Pancreas (tissue), 10 donors: ENCODE data around the gene CTDSPL. TPM values are rescaled to one million over a fixed set of nuclear protein-coding genes. Genes with fewer than 3 reads are reported as not detected.

Experiments used
- ATAC-seq, 4 donors: fragments of 200-7000 bp; cut with Tn5 transposase; one replicate each; pipeline versions ENCODE4 v1.8.0 to v1.9.1; 2020; ENCODE audit warnings: mild to moderate bottlenecking in 4 of 4, moderate library complexity in 4 of 4
- DNase-seq, 6 donors: peaks; one replicate each; pipeline ENCODE4 v3.0.0-alpha.2; 2020
- FAIRE-seq: peaks from 2 replicates; lab custom pipeline; 2012; peaks lifted over from hg19 to GRCh38; lab: Jason Lieb, UNC
- H3K27ac ChIP-seq, 4 donors: fragments of 200-600 bp; sonication (generic); 1 replicate in 3 of 4; 2 replicates in 1 of 4; pipeline versions ENCODE4 v1.5.0 to v1.8.0; 2020
- H3K27me3 ChIP-seq, 4 donors: fragments of 200-600 bp; one replicate each; pipeline ENCODE4 v1.8.0; 2021
- H3K36me3 ChIP-seq, 3 donors: fragments of 200-600 bp; sonication (generic) in 1 of 3; one replicate each; pipeline versions ENCODE4 v1.5.0 to v1.8.0; 2020 to 2021
- H3K4me1 ChIP-seq, 3 donors: fragments of 200-600 bp; one replicate each; pipeline ENCODE4 v1.8.0; 2021
- H3K4me3 ChIP-seq, 4 donors: fragments of 200-600 bp; sonication (generic) in 2 of 4; one replicate each; pipeline versions ENCODE4 v1.5.0 to v1.8.0; 2020 to 2021
- H3K9me3 ChIP-seq, 4 donors: fragments of 200-600 bp; one replicate each; pipeline ENCODE4 v1.8.0; 2021
- WGBS, 2 donors: extraction: QIAGEN DNeasy Blood & Tissue Kit; methylation state at CpG; one replicate each; pipeline ENCODE4 v1.1.7; 2013; 5-methylcytosine and 5-hydroxymethylcytosine counted together
- intact Hi-C, 3 donors: fragments of 100-400 bp; cut with DNase I; formaldehyde crosslinking; loops; one replicate each; pipeline versions ENCODE4 v1.11.1 to v1.14.2; 2022
- polyA plus RNA-seq, 2 donors: library from polyadenylated mRNA; stranded (reverse); fragments of 200-250 nt; gene quantifications; one replicate each; pipeline ENCODE4 v1.2.3, GENCODE V29; 2013
- total RNA-seq, 6 donors: library from RNA; stranded (reverse); fragmentation: NEBNext Ultra II Directional in 4 of 6; extraction: Animal tissue kit (Norgen Biotek cat#: 25700) in 4 of 6; gene quantifications; one replicate each; pipeline versions ENCODE4 v1.2.1 to v1.2.4, GENCODE V29; 2021 to 2023
- TF ChIP-seq, protein P1 (sequence below), 4 donors: fragments of 200-600 bp; sonication (generic) in 3 of 4; IDR thresholded peaks; one replicate each; pipeline versions ENCODE4 v1.5.0 to v1.8.0; 2021; ENCODE audit warnings: antibody characterized with exemption in 4 of 4
- donor health status: healthy with polysubstance abuse.
- donor health status: DM: no; HTN: no; CAD: no; lungs with moderate emphysema.
- donor health status: DM: no; HTN: no; CAD: no.
- donor health status: control.
- donor health status: control.
- donor health status: Bipolar disorder and iron deficiency.
- donor health status: DM: yes; HTN: yes; CAD: no.
- donor health status: DM: no; HTN: no; CAD: no.
- donor health status: DM: no; HTN: no; CAD: no.
- donor health status: DM: yes; HTN: yes; CAD: no.

Gene CTDSPL
- total and polyA plus RNA-seq, 8 donors = 8.4 to 34.8 (median 15.4) TPM

DNA sequence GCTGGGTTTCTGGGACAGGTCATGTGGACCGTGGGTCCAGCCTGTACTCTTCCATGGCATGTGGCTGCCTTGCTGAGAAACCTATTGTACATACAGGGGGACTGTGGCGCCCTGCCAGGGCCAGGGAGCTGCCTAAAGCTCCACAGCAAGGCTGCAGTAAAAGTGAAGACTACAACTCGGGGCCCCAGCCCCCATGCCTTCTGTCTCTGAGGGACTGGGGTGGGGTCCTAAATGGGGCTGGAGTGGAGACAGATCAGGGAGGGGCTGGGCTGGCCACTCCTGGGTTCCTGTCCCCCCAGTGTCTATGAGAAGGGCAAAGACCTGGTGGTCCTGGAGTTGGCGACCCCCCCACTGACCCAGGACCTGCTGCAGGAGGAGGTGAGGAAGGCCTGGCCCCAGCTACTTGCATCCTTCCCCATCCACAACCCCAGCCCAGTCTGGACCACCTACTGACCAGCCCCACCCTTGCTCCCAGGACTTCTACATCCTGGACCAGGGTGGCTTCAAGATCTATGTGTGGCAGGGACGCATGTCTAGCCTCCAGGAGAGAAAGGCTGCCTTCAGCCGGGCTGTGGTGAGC is 136.2 kb downstream of the CTDSPL start:
- intact Hi-C loops = no loop called here
- ATAC-seq (no peak), DNase-seq (peak; percentile 14 to 84 (median 52)), FAIRE-seq (no peak)
- no peaks in the 10 kb centered on the region for H3K36me3 ChIP-seq
- H3K27ac ChIP-seq = peak overlapping the region; percentile 58 to 88 (median 77)
- H3K4me3 ChIP-seq = no peak overlapping the region
- H3K4me1 ChIP-seq = peaks cover 6 to 12% (median 7%) of the 10 kb centered on the region in 3 donors
- WGBS, 2 donors = 84 to 95% methylated on average over 6 of the region's 6 CpGs
- H3K9me3 ChIP-seq = no peaks in the 10 kb centered on the region
- TF ChIP-seq, protein P1, sequence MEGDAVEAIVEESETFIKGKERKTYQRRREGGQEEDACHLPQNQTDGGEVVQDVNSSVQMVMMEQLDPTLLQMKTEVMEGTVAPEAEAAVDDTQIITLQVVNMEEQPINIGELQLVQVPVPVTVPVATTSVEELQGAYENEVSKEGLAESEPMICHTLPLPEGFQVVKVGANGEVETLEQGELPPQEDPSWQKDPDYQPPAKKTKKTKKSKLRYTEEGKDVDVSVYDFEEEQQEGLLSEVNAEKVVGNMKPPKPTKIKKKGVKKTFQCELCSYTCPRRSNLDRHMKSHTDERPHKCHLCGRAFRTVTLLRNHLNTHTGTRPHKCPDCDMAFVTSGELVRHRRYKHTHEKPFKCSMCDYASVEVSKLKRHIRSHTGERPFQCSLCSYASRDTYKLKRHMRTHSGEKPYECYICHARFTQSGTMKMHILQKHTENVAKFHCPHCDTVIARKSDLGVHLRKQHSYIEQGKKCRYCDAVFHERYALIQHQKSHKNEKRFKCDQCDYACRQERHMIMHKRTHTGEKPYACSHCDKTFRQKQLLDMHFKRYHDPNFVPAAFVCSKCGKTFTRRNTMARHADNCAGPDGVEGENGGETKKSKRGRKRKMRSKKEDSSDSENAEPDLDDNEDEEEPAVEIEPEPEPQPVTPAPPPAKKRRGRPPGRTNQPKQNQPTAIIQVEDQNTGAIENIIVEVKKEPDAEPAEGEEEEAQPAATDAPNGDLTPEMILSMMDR (IDR thresholded peaks at IDR 0.05) = no peak
- no peaks in the 10 kb centered on the region for H3K27me3 ChIP-seq

- Histone ChIP-seq H3K4me3 (no peak overlapping the region), H3K36me3 (no peaks in the 10 kb centered on the region), H3K27ac (no peak overlapping the region), H3K4me1 (peaks cover 16 to 20% (median 17%) of the 10 kb centered on the region in 3 donors), H3K27me3 (no peaks in the 10 kb centered on the region), H3K9me3 (no peaks in the 10 kb centered on the region)
- WGBS, 2 donors = 89 to 95% methylated on average over 6 of the region's 6 CpGs
- intact Hi-C loops = no loop called here
- FAIRE-seq (no peak), ATAC-seq (no peak), DNase-seq (peak in 4 of 6 donors; percentile 1 to 21 (median 13))
- TF ChIP-seq, protein P1 (IDR thresholded peaks at IDR 0.05) = no peak
Observed at GRCh38 chr3:37999836-38000235, 138.2 kb downstream of the CTDSPL start.

DNA sequence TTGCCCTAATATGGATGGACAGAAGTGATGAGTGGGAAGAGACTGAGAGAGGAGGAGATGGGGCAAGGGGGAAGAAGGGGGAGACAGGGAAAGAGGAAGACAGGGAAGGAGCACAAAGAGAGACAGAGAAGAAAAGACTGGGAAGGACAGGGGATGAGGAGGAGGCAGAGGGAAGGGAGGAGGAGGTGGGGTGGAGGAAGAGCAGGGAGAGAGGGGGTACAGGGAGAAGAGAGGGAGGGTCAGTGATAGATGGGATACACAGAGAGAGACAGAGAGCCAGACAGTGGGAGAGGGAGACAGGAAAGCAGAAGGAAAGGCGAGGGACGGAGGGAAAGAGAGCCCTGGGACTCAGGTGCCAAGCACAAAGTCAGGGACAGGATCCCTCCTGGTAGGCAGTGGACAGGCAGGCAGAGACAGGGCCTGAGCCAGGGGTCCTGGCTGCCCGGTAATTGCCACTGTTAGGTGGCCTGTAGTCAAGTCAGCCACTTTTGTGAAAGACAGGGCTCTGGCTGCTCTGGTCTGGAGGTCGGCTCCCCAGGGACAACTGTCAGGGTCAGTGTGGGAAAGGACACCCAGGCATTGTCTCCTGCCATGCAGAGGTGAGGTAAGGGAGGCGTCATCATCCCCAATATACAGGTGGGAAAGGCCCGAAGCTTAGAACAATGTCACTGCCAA is 138.7 kb downstream of the CTDSPL start:
- no peaks in the 10 kb centered on the region for H3K9me3 ChIP-seq
- no peak overlapping the region for H3K27ac ChIP-seq
- no peaks in the 10 kb centered on the region for H3K27me3 ChIP-seq
- H3K36me3 ChIP-seq = no peaks in the 10 kb centered on the region
- TF ChIP-seq, protein P1 (IDR thresholded peaks at IDR 0.05) = no peak
- intact Hi-C loops = no loop called here
- H3K4me3 ChIP-seq = no peak overlapping the region
- FAIRE-seq = no peak
- ATAC-seq = no peak
- H3K4me1 ChIP-seq = peaks cover 16 to 25% (median 17%) of the 10 kb centered on the region in 3 donors
- 90 to 93% methylated on average over 6 of the region's 6 CpGs for WGBS, 2 donors
- DNase-seq = peak in 5 of 6 donors; percentile 2 to 40 (median 21)

DNA sequence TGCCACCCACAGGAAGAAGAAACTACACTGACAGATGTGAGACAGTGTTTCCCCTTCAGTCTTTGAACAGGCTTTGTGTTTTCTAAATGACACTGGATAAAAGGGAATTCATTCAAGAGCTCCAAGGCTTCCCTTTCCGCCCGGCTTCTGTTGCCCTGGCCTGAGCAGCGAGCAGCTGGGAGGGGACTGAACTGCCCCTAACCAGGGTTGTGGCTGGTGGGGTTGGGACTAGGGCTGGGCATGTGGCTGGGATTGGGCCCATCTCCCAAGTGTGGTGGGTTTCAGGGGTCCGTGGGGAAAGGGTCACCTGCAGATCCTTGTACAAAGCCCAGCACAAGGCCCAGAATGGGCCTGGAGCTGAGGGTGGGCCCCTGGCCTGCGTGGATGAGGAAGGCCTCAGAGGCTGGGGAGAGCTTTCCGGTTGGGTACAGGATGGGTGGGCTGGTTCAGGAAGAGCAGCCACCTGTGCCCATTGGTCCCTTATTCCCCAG is 139.3 kb downstream of the CTDSPL start:
- TF ChIP-seq, protein P1 (IDR thresholded peaks at IDR 0.05) = no peak
- Histone ChIP-seq H3K9me3 (no peaks in the 10 kb centered on the region), H3K27ac (no peak overlapping the region), H3K36me3 (no peaks in the 10 kb centered on the region), H3K4me3 (no peak overlapping the region), H3K27me3 (no peaks in the 10 kb centered on the region), H3K4me1 (peaks cover 16 to 30% (median 17%) of the 10 kb centered on the region in 3 donors)
- intact Hi-C loops = no loop called here
- ATAC-seq (no peak), DNase-seq (peak in 4 of 6 donors; percentile 1 to 56 (median 30)), FAIRE-seq (no peak)
- WGBS, 2 donors = 94 to 97% methylated on average over 6 of the region's 6 CpGs
